ENCODE data around the gene DDOST. TPM values are rescaled to one million over a fixed set of nuclear protein-coding genes. Genes with fewer than 3 reads are reported as not detected.

Gene DDOST
- total RNA-seq, 1 donor from 2014 or later, result 148 TPM

DNA sequence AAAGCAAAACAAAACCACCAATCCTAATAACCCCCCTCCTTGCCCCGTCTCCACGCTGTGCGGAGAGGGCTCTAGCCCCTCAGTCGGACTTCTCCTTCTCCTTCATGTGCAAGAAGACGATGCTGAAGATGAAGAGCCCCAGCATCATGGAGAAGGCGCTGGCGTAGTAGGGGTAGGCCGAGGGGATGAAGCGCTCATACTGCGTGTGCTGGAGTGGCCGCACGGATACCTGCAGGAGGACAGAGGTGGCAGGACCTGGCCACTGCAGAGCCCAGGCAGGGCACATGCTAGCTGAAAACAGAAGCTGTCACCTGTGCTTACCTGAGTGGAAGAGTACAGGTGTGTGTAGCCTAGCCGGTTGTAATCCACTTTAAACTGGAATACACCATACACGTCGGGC lies 8.9 kb downstream of the DDOST start:
- H3K36me3 ChIP-seq, result peaks cover 99% of the 10 kb centered on the region
- no peak for TF ChIP-seq CTCF (IDR thresholded peaks at IDR 0.05)
- H3K9me3 ChIP-seq, result no peaks in the 10 kb centered on the region
- H3K27me3 ChIP-seq (ENCODE audit: low read depth), result no peaks in the 10 kb centered on the region
- no peak overlapping the region for H3K4me3 ChIP-seq
- H3K4me1 ChIP-seq, result no peaks in the 10 kb centered on the region
- intact Hi-C loops (cut with DNase I), result no loop called here
- no peak overlapping the region for H3K27ac ChIP-seq
- ATAC-seq (no peak), DNase-seq (no peak)

DNA sequence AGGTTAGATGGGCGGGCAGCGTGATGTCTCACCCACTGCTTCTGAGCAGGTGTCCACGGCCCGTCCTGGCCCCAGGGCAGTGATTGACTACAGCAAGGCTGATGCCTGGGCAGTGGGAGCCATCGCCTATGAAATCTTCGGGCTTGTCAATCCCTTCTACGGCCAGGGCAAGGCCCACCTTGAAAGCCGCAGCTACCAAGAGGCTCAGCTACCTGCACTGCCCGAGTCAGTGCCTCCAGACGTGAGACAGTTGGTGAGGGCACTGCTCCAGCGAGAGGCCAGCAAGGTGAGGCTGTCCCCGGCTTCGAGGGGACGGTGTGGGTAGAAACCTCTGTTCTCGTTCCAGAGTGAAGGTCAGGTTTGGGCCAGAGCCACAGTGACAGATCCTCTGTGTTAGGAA lies 12.2 kb downstream of the DDOST start:
- intact Hi-C loops (cut with DNase I), result no loop called here
- ATAC-seq (no peak), DNase-seq (no peak)
- Histone ChIP-seq H3K4me3 (no peak overlapping the region), H3K36me3 (peaks cover 96% of the 10 kb centered on the region), H3K4me1 (no peaks in the 10 kb centered on the region), H3K9me3 (no peaks in the 10 kb centered on the region), H3K27me3 (ENCODE audit: low read depth) (no peaks in the 10 kb centered on the region), H3K27ac (no peak overlapping the region)
- no peak for TF ChIP-seq CTCF (IDR thresholded peaks at IDR 0.05)

- no peak for DNase-seq
Measured at GRCh38 chr1:20648438-20648837, 12.7 kb downstream of the DDOST start.

DNA sequence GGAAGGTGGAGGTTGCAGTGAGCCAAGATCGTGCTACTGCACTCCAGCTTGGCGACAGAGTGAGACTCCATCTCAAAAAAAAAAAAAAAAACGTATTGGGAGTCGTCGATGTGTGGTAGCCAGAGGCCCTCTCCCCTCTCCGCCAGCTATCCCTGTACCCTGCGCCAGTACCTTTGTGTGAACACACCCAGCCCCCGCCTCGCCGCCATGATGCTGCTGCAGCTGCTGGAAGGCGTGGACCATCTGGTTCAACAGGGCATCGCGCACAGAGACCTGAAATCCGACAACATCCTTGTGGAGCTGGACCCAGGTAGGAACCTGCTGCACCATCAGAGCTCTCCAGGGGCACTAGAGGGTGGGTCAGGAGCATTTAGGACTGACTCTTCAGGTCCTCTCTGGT lies 15.8 kb downstream of the DDOST start:
- Histone ChIP-seq H3K27ac (no peak overlapping the region), H3K4me3 (no peak overlapping the region), H3K36me3 (peaks cover 96% of the 10 kb centered on the region), H3K27me3 (ENCODE audit: low read depth) (no peaks in the 10 kb centered on the region), H3K4me1 (no peaks in the 10 kb centered on the region), H3K9me3 (no peaks in the 10 kb centered on the region)
- ATAC-seq (no peak), DNase-seq (no peak)
- intact Hi-C loops (cut with DNase I), result no loop called here
- TF ChIP-seq CTCF (IDR thresholded peaks at IDR 0.05), result no peak

More at GRCh38 chr1:20648438-20648837, 12.7 kb downstream of the DDOST start:
- H3K36me3 ChIP-seq, result peaks cover 96% of the 10 kb centered on the region
- no peak for ATAC-seq
- no peaks in the 10 kb centered on the region for H3K4me1 ChIP-seq
- intact Hi-C loops (cut with DNase I), result no loop called here
- H3K4me3 ChIP-seq, result no peak overlapping the region
- no peaks in the 10 kb centered on the region for H3K9me3 ChIP-seq
- TF ChIP-seq CTCF (IDR thresholded peaks at IDR 0.05), result no peak
- H3K27me3 ChIP-seq (ENCODE audit: low read depth), result no peaks in the 10 kb centered on the region
- H3K27ac ChIP-seq, result no peak overlapping the region

DNA sequence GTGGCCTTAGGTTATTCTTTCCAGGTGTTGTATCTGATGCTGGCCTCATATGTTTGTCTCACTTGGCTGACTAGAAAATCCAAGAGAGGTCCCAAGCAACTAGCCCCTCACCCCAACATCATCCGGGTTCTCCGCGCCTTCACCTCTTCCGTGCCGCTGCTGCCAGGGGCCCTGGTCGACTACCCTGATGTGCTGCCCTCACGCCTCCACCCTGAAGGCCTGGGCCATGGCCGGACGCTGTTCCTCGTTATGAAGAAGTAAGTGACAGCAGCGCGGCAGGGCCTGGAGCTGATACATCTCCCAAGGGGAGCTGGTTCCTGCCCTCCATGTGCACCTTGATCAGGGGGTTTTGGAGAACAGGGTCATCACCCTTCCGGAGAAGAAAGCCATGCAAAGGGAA lies 16.8 kb downstream of the DDOST start:
- peaks cover 97% of the 10 kb centered on the region for H3K36me3 ChIP-seq
- no peak for ATAC-seq
- no peaks in the 10 kb centered on the region for H3K9me3 ChIP-seq
- DNase-seq, result no peak
- no peaks in the 10 kb centered on the region for H3K4me1 ChIP-seq
- H3K27me3 ChIP-seq (ENCODE audit: low read depth), result no peaks in the 10 kb centered on the region
- H3K4me3 ChIP-seq, result no peak overlapping the region
- H3K27ac ChIP-seq, result no peak overlapping the region
- no peak for TF ChIP-seq CTCF (IDR thresholded peaks at IDR 0.05)
- intact Hi-C loops (cut with DNase I), result no loop called here

DNA sequence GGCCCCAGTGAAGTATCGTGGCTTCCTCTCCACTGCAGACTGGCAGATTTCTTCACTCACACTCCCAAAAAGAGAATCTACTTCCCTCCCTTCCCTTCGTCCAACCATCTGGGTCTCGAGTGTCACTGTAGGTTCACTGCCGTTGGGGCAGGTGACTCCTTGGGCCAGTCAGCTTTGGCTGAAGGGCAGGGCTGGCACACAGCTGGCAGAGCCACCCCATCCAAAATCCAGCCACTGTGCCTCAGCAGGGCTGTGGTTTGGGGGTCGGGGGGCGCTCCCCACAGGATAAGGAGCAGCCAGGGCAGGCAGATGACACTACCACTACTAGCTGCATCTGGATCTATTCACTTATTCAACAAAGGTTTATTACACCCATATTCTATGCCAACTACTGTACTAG lies 18.1 kb downstream of the DDOST start:
- Histone ChIP-seq H3K27ac (no peak overlapping the region), H3K27me3 (ENCODE audit: low read depth) (no peaks in the 10 kb centered on the region), H3K4me1 (no peaks in the 10 kb centered on the region), H3K36me3 (peaks cover 97% of the 10 kb centered on the region), H3K9me3 (no peaks in the 10 kb centered on the region), H3K4me3 (no peak overlapping the region)
- DNase-seq (no peak), ATAC-seq (no peak)
- no peak for TF ChIP-seq CTCF (IDR thresholded peaks at IDR 0.05)
- intact Hi-C loops (cut with DNase I), result no loop called here
